Stimulated activated CD8-positive, alpha-beta memory T cell treated with anti-CD3 and anti-CD28 coated beads, Interleukin-4, amount 100 ng/mL, for 48 hours (primary cell): ENCODE measurements around the gene PRAMEF12.
A peak's percentile ranks its signal among the peaks of the same experiment; 100 is the strongest.
"Not testable (repeated sequence)": the region's sequence is repeated elsewhere in the genome, so short reads cannot be mapped to it uniquely, and the experiment has no call there.

Experiments used
- DNase-seq: peaks from one replicate; pipeline ENCODE4 v3.0.0-alpha.2; 2020

PRAMEF12 gene

GRCh38 chr1:12771186-12771585 is 2.4 kb upstream of the PRAMEF12 start:
- no peak for DNase-seq

- no peak for DNase-seq
These were observed 1.0 kb upstream of the PRAMEF12 start for GRCh38 chr1:12772520-12772919.

GRCh38 chr1:12774801-12775345 is 1.3 kb downstream of the PRAMEF12 start:
- no peak for DNase-seq

GRCh38 chr1:12775443-12775842 is 1.9 kb downstream of the PRAMEF12 start:
- no peak for DNase-seq

GRCh38 chr1:12776801-12777557 is 3.4 kb downstream of the PRAMEF12 start:
- DNase-seq: no peak

GRCh38 chr1:12778061-12778460 is 4.5 kb downstream of the PRAMEF12 start:
- DNase-seq: no peak

GRCh38 chr1:12778907-12779306 is 5.4 kb downstream of the PRAMEF12 start:
- no peak for DNase-seq

GRCh38 chr1:12781488-12781887 is 8.0 kb downstream of the PRAMEF12 start:
- DNase-seq: not testable (repeated sequence)

- DNase-seq: not testable (repeated sequence)
These were observed 10.2 kb downstream of the PRAMEF12 start for GRCh38 chr1:12783783-12784182.

GRCh38 chr1:12784729-12785128 is 11.2 kb downstream of the PRAMEF12 start:
- DNase-seq: peak; percentile 31

GRCh38 chr1:12791097-12791496 is 17.6 kb downstream of the PRAMEF12 start, which contains the start of gene PRAMEF1:
TSS of gene PRAMEF1 (plus strand) at chr1:12791397. CDS start at chr1:12793228, 1,831 bp downstream.
- DNase-seq: not testable (repeated sequence)

- DNase-seq: no peak
These were observed 25.4 kb downstream of the PRAMEF12 start for GRCh38 chr1:12798911-12799310.

GRCh38 chr1:12799730-12800129 is 26.2 kb downstream of the PRAMEF12 start:
- no peak for DNase-seq

- no peak for DNase-seq
These were observed 36.4 kb downstream of the PRAMEF12 start for GRCh38 chr1:12809933-12810332.

GRCh38 chr1:12810691-12811408 is 37.3 kb downstream of the PRAMEF12 start:
- DNase-seq: no peak

- no peak for DNase-seq
These were observed 37.9 kb downstream of the PRAMEF12 start for GRCh38 chr1:12811409-12811784.

- not testable (repeated sequence) for DNase-seq
These were observed 45.5 kb downstream of the PRAMEF12 start for GRCh38 chr1:12819061-12819460.
